A204.1 (cell line): Measurements from ENCODE around the gene OSER1.
"Not testable (repeated sequence)": the region's sequence is repeated elsewhere in the genome, so short reads cannot be mapped to it uniquely, and the experiment has no call there.

ENCODE experiments used
- FAIRE-seq: peaks from 2 replicates; lab custom pipeline; 2012; peaks lifted over from hg19 to GRCh38; lab: Jason Lieb, UNC

Gene OSER1

GRCh38 chr20:44210406-44211176 lies at the start of gene OSER1:
Gene OSER1 (minus strand): TSS chr20:44210771. CDS start chr20:44206957, 3,814 bp downstream.
- peak; percentile 55 for FAIRE-seq

DNA sequence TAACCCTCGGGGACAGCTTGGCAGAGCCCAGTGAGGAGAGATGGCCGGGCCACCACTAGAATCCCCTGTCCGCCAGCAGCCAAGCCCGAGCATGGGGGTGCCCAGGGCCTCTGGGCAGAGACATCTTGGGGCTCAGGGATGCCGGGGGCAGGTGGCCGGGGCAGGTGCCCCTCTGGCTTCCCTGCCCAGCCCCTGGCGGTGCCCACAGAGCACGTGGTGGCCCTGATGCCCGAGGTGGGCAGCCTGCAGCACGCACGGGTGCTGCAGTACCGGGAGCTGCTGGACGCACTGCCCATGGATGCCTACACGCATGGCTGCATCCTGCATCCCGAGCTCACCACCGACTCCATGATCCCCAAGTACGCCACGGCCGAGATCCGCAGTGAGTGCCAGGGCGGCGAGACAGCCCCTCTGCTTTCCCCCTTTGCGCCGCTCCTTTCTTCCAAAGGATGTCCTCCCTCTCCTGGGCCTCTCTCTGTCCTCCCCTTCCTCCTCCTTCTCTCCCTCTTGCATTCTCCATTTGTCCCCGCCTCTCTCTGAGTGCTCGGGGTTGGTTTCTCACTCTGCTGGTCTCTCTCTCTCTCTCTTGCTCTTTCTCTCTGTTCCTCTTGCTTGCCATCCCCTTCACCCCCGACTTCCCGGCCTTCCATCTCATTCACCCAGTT lies 47.8 kb upstream of the OSER1 start:
- no peak for FAIRE-seq

DNA sequence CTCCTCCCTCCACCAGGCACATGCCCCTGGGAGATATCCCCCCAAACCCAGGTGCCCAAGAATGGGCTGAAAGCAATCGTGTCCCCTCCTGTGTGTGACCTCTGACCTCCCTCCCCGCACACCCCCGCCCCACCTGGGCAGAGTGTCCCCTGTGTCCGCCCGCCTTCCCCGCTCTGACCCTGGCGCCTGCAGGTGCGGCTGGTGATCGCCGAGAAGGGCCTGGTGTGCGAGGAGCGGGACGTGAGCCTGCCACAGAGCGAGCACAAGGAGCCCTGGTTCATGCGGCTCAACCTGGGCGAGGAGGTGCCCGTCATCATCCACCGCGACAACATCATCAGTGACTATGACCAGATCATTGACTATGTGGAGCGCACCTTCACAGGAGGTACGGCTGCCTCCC lies 46.4 kb upstream of the OSER1 start:
- FAIRE-seq, result no peak

GRCh38 chr20:44255942-44256341 lies 45.4 kb upstream of the OSER1 start:
- no peak for FAIRE-seq

DNA sequence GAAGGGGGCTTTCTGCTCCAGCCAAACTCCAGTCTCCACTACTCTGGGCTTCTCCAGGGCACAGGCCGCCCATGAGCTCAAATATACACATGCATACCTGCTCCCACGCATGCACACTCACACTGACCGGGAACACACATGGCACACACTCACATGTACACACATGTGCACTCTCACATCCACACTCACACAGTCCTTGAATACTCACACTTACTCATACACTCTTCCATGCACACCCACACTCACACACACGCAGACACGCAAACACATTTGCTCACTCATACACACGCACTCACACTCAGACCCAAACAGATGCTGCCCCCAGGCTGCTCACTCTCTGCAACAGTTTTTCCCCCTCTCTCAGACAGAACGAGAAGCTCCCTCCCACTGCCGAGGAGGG lies 43.5 kb upstream of the OSER1 start:
- no peak for FAIRE-seq

DNA sequence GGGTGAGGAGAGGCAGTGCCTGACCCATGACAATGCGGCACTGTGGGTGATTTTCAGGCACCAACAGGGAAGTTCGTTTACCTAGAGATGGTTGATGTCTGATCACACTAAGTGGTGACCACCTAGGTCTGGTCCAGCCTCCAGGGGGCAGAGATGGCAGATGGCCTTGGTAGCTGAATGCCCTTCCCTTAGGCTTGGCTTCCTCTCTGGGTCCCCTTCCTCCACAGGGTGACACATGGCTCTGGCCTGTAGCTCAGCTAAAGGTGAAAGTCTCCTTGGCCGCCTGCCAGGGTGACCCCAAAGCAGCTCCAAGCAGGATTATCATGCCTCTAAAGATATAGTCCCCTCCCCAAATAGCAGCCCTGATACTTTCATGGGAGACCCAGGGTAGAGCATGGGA lies 43.0 kb upstream of the OSER1 start:
- no peak for FAIRE-seq

DNA sequence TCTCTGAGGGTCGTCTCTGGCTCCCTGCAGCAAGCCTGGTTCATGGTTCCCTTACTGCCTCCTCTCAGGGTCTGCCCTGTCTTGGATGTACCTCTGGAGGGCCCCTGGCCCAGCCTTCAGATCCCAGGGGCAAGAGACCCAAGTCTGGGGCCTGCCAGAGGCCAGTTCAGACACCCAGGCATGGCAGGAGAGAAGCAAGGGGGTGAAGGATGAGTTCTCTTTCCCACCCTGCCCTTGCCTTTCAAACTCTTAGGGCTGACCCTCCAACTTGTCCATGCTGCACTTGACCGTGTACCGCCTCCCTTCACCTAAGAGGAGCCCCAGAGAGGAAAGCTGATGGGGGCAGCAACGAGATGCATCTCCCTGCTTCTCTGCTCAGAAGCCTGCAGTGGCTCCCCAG lies 40.7 kb upstream of the OSER1 start:
- no peak for FAIRE-seq

GRCh38 chr20:44248410-44248759 lies 37.8 kb upstream of the OSER1 start:
- FAIRE-seq, result no peak

- no peak for FAIRE-seq
These were observed 37.2 kb upstream of the OSER1 start for GRCh38 chr20:44247586-44248409.

DNA sequence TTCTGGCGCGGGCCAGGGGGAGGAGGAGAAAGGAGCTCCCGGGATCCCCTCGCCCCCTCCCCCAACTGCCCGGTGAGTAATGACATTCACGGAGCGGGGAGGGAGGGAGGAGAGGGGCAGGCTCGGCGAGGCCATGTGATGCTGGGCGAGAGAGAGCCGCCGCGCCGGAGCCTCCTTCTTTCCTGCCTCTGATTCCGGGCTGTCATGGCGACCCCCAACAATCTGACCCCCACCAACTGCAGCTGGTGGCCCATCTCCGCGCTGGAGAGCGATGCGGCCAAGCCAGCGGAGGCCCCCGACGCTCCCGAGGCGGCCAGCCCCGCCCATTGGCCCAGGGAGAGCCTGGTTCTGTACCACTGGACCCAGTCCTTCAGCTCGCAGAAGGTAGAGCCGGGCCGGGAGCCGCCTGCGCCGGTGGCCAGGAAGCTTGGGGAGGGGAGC lies 36.6 kb upstream of the OSER1 start, which contains the start of gene GDAP1L1:
Gene GDAP1L1 (plus strand): TSS at position 178 of the 441 bp plus-strand sequence. CDS start 27 bp downstream, at position 205.
- no peak for FAIRE-seq

- FAIRE-seq, result no peak
These were observed 35.4 kb upstream of the OSER1 start for GRCh38 chr20:44245977-44246376.

DNA sequence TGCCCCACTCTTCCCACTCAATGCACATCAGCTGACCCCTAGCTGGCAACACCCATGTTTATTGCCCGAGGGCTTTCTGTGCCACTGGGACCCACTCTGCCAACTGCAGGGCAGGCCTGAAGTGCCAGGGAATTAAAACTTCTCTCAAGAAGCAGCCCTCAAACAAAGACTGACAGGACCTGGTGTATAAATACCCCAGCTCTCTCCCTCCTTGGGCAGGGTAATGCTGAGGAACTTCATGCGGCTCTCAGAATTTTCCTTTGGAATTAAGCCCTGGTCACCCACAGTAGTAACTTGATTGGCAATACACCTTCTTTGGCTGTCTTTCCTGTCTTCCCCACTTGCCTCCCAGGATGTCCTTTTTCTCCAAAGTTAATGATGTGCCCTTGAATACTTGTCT lies 31.2 kb upstream of the OSER1 start:
- FAIRE-seq, result no peak

DNA sequence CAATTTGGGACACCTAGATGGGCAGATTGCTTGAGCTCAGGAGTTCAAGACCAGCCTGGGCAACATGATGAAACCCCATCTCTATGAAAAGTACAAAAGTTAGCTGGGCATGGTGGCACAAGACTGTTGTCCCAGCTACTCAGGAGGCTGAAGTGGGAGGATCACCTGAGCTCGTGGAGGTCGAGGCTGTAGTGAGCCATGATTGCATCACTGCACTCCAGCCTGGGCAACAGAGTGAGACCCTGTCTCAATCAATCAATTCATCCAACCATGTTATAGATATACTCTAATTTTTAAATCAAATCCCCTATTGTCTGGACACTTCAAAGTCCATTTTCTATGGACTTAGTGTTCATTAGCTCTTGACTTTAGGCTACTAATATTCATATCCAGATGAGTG lies 26.3 kb upstream of the OSER1 start:
- not testable (repeated sequence) for FAIRE-seq

DNA sequence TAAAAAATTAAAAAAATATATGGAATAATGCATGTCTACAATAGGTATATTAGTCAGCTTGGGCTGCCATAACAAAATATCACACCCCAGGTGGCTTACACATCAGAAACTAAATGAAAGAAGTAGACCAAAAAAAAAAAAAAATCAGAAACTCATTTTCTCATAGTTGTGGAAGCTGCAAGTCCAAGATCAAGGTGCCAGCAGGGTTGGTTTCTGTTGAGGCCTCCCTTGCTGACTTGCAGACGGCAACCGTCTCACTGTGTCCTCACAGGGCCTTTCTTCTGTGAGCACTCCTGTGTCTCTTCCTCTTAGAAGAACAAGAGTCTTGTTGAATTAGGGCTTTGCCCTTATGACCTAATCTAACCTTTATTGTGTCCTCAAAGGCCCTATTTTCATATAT lies 25.1 kb upstream of the OSER1 start:
- FAIRE-seq, result no peak

DNA sequence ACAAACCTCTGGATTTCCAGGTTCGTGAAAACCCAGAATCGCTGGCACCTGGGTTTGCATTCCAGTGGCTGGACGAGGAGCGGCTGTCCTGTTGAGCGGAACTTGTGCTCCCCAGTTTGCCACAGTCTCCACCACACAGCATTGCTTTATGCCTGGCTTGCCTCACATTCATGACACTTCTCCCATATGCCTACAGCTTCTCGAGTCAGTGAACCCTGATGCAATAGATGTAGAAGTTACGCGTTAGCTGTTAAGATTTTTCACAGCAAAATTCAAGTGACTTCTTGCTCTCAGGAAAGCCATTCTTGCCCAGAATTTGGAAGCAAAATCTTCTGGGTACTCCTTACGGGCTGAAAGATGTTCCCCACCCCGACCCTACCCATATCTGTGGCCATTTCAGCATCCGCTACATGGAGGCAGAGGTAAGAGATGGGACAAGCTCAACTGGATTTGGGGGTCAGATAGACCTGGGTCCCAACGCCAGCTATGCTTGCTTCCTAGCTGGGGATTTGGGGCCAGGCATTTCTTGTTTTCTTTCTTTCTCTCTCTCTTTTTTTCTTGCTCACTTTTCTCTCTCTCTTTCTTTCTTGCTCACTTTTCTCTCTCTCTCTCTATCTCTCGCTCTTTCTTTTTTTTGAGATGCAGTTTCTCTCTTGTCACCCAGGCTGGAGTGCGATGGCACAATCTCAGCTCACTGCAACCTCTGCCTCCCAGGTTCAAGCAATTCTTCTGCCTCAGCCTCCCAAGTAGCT lies 24.2 kb upstream of the OSER1 start:
- FAIRE-seq, result no peak

DNA sequence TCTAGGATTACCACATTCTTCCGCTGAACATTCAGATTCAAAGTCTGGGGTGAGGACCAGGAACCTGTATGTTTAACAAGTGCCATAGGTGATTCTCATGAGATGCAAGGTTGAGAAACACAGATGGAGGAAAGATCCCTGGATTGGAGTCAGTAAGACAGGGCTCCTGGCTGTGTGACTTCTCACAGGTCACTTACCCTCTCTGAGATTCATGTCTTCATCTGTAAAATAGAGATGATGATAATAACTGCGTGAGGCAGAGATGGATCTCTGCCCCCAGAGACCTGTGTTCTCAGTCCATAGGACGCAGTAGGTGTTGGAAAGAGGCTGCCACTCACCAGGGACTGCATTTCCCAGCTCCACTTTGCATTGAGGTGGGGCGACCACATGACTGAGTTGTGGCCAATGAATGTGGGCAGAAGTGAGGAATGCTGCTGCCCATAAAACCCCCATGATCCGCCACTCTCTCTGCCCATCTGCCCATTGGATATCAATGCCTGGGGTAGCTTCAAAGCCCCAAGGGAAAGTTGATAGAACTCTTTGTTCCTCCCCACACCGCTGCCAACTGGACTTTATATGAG lies 23.0 kb upstream of the OSER1 start:
- no peak for FAIRE-seq

GRCh38 chr20:44232469-44232856 lies 21.9 kb upstream of the OSER1 start:
- FAIRE-seq, result peak; percentile 70

GRCh38 chr20:44231713-44232468 lies 21.3 kb upstream of the OSER1 start:
- FAIRE-seq, result no peak

DNA sequence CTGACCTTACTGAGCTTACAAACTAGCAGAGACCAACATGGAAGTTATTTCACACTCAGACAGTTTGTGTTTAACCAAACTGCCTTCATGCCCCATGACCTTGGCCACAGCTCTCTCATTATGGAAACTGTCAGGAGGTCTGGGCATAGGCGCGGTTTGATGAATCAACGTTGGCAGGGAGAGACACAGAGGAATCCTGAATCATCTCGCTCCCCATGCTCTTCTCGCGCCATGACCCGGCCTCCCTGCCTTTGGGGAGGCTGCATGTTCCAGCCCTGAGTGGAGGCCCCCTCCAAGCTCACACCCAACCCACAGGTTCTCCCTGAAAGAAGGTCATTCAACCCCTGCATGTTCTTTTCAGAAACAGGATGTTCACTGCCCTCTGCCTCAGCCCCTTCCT lies 20.6 kb upstream of the OSER1 start:
- no peak for FAIRE-seq

DNA sequence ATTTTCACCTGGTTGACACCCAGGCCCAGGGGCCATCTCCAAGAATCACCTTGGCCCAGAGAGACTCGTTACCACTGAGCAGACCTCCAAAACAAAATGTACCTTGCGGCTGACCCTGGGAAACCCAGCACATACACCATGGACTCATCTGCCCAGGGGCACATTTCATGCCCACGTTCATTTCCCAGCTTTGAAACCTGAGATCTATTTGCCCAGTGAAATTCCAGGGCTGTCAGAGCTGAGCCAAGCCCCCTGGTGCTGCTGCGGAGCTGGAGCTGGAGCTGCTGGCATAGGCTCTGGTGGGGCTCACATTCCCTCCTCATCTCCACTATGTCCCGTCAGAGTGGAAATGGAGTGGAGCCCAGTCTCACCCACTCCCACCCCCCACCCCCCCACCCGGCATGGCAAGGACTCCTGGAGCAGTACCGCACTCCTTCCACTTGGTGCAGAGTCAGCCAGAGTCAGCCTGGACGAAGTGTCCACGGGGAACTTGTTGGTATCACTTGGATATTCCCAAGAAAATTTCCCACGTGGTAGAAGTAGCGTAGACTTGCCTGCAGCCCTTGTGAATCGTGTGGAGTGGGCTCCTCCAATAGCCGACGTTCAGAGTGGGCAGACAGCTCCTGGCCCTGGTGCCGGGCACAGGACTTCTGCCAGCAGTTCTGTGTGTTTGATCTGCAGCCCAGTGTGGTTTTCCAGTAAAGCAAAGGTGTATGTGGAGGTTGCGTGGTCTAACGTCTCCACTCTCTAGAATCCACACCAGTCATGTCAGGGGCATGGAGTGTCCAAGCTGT lies 18.1 kb upstream of the OSER1 start:
- FAIRE-seq, result no peak
